ENCODE results near the gene AHDC1.
"Not testable (repeated sequence)": the region's sequence is repeated elsewhere in the genome, so short reads cannot be mapped to it uniquely, and the experiment has no call there.

The AHDC1 gene

DNA sequence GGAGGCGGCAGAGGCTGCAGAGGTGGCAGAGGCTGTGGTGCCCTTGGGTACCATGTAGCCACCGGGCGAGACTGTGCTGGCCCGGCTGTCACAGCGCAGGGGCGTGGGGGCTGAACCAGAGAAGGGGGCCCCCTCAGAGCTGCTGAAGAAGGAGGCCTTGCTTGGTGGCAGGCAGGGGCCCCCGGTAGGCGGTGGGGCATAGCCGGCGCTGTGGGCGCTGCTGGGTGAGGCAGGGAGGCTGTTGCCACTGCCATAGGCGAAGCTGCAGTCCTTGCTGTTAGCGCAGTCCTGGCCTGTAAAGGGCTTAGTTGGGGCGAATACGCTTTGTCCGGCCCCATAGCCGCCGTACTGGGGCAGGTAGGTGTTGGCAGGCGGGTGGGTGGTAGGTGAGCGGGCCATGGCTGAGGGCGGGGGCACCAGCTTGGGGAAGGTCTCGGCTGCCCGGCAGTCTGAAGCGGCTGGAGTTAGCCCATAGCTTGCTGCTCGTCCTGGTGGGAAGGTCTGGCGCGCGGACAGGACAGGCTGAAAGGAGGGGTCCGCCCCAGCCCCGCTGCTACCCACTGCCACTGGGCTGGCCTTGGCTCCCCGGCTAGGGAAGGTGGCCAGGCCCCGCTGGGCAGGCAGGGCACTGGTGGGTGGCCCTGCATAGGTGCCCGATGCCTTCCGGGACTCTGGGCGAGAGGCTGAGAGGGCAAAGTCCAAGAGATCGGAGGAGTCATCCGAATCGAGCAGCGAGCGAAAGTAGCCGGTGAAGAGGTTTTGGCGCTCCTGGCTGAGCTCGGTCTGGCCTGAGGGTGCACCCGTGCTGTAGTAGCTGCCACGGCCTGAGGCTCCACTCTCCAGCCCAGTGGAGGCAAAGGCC, 54.9 kb downstream of the AHDC1 start:
- DNase-seq, result no peak

DNA sequence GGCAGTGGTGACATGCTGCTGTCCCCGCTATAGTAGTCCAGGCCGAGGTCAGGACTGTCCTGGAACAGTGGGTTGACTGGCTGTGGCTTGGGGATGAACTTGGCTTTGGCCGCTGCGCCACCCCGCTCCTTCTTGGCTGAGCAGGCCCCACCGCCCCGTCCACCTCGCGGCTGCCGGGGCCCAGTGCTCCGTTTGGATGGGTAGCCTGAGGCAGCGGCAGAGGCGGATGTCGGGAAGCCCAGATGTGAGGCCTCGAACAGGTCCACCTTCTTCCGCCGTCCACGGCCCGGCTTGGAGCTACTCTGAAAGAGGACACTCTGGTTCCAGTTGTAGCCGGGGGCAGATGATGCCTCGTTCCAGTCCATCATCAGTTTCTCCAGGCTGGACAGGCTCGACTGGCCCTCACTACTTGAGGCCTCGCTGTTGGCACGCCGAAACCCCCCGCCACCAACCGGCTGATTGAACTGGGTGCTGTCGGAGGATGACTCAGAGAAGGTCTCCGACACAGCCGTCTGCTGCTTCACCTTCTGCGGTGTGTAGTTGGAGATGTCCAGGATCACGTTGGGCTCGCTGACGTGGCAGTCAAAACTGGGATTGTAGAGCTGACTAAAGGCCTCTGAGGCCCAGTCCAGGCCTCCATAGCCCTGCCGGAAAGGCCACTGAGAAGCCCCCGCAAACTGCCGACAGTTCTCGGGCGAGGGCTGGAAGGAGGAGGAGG, 55.6 kb downstream of the AHDC1 start:
- no peak for DNase-seq

DNA sequence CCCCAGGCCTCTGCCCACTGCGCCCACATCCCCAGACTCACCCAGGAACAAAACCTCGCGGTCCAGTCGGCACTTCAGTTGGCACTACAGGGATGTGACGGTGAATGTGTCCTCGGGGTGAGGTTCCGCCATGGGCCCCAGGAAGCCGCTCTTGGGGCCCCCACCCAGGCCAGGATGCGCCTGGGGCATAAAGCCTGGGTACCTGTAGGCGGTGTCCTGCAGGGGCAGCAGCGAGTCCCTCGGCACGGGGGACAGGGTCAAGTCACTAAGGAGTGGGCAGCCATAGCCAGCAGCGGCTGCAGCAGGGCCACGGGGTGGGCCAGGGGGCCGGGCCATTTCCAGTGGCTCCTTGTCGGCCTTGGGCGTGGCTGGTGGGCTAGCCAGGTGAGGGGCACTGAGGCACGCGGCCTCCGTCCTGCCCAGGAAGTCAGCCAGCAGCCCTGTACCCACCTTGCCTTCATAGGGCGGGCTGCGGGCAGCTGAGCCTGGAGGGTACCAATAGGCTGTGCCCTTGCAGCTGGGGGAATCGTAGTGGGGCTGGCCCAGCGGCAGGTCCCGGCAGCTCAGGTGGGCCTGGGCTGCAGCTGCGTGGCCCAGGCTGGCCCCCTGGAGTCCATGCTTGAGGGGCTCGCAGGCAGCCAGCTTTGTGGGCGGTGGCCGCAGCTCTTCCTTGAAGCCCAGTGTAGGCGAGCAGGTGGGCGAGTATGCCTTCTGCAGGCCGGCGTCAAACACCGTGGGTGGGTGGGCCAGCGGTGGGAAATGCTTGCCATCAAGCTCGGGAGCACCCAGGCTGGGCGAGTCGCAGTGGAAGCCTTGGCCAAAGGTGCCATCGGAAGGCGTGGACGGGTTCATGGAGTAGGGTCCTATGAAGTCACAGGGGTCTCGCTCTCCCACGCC, 56.5 kb downstream of the AHDC1 start:
- DNase-seq, result no peak

DNA sequence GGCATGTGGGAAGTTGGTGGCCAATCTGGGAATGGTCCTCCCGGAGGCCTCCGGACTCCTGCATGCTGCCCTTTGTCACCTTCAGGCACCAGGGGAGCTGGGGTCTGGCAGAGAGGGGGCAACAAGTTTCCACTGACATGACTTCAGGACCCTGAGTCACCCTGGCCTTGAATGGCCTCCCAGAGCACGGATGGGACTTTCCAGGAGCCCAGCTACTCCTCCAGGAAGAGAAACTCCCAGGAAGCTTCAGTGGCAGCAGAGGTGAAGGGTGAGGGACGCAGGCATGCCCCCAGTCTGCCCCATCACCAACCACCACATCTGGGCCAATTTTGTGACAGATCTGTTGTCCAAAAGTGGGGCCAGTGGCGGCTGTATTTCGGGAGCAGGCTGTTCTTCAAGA, 58.1 kb downstream of the AHDC1 start:
- no peak for DNase-seq

DNA sequence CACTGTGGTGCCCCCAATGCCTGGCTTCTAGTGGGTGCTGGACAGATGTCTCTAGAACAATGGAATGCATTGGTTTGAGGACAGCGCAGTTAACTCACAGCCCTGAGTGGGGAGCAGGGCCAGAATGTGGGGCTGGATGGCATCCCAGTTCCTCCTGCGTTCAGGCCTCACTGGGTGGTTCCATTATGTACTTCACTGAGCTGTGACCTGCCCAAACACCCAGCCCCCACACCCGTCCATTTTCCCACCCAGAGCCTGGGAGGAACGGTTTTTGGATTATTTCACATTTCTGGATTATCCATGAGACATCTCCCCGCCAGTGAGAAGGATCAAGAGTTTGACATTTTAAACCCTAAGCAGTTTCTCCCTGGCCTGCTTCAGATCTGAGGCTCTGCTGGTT, 58.7 kb downstream of the AHDC1 start:
- DNase-seq, result no peak

DNA sequence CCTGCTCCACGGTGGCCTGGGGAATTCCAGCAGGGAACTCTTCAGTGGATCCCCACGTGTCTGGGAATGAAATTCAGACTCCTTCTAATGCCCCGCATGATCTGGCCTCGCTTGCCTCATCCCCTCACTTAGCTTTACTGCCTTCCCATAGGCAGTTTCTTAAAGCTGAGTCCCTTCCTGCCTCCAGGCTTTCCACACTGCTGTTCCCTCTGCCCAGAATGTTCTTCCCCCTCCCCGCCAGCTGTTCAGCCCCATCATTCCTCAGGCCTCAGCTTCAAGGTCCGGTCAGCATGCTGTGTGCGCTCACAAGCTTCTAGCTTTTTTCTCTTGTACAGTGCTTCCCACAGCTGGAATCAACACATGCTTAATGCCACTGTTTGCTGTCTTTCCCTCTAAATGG, 59.1 kb downstream of the AHDC1 start:
- DNase-seq, result no peak

DNA sequence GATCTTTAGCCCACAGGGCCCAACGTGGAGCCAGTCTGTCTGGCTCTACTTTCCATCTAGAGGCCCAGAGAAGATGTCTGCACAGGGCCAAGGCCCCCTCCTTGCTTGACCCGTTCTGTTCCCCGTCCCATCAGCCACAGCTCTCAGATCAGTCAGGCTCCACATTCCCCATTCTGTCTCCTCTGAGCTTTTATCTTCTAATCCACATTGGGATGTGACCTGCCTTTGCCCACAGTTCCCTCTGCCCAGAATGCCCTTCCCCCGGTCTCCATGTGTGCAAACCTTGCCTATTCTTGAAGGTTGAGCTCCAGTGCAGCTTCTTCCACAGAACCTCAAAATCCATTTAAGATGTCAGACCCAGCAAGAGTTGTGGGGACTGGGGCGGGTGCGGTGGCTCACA, 60.7 kb downstream of the AHDC1 start:
- no peak for DNase-seq

DNA sequence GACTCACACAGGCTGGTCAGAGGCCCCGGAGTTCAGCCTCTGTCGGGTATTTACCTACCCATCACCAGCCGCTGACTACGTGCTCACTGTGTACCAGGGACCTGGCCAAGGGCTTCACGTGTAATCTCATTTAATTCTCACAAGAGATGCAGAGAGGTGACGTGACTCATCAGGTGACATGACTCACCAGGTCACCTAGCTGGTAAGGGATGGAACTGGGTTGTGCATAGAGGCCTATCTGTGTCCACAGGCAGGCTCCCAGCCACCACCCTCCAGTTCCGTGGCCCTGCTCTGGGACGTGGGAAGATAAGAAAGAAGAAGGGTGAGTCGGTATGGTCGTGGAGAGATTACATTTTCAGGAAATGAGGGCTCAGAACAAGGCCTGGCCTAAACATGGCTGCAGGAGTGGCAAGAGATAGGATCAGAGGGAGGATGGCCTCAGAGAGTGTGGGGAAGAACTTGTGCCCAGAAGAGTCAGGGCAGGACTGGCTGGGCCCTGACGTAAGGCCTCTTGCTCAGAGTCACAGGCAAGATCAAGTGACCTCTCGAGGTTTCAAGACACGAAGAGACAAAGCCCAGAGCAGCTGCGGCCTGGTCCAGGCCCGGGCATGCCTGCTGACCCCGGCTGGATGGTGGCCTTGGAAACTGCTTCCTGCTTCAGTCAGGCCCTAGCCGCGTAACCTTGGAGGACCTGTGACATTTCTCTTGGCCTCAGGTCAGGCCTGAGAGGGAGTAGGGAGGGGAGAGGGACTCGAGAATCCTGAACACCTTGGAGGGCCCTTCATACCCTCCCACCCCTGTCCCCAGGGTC, 61.3 kb downstream of the AHDC1 start:
- DNase-seq, result no peak

DNA sequence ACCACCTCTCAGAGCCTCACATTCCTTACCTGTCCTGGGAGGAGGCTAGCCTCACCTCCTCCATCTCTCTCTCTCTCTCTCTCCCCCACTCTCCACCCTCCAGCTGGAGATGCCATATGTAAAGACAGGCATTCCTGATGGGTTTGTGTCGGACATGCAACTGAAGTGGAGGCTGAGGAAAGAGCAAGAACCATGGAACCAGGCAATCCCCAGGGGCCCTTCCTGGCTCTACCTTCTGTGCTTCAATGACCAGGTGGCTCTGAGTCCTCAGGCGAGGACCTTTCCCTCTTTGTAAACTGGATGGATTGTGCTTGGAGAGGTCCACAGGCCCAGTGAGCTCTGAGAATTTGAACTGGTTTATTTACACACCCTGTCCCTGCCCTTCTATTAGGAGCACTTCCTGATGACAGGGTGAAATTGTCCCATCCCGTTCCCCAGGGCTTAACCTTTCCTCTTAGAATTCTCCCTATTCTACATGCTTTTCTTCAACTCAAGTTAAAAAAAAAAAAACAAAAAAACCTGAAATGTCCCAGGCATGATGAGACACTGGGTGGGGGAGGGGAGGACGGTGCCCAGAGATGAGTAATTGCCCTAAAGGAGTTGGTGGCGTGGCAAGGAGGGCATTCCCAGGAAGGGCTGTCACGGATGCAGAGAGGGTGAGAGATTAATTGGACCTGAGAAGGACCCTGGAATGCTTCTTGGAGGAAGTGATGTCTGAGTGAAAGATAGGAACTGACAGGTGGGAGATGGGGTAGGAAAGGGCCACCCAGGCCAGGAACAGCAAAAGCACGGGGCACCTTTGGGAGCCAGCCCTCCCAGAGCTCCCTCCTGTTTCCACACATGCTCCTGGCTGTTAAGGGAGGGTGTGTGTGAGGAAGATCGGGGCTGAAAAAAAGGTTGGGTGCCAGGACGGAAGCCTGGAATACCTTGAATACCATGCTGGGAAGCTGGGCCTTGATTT, 63.8 kb downstream of the AHDC1 start:
- no peak for DNase-seq

DNA sequence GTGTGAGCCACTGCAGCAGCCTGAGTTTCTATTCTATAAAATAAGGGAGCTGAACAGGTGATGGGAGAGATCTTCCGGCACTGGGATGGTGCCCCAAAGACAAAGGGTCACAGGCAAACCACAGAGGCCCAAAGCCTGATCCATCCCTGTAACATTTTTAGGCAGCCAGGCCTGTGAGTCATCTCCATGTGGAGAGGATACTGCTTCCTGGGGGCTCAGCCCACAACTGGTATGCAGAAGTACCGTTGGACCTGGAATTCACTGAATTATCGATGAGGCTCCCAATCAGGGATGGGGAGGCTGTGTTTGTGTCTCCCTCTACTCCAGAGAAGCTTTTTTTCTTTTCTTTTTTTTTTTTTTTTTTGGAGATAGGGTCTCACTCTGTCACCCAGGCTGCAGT, 65.2 kb downstream of the AHDC1 start:
- no peak for DNase-seq

DNA sequence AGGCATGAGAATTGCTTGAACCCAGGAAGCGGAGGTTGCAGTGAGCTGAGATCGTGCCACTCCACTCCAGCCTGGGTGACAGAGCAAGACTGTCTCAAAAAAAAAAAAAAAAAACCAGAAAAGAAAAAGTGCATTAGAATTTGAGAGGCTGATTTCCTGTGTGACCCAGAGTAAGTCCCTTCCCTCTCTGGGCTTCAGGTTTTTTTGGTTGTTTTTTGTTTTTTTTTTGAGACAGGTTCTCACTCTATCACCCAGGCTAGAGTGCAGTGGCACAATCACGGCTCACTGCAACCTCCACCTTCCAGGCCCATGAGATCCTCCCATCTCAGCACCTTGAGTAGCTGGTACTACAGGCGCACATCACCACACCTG, 65.7 kb downstream of the AHDC1 start:
- DNase-seq, result not testable (repeated sequence)

DNA sequence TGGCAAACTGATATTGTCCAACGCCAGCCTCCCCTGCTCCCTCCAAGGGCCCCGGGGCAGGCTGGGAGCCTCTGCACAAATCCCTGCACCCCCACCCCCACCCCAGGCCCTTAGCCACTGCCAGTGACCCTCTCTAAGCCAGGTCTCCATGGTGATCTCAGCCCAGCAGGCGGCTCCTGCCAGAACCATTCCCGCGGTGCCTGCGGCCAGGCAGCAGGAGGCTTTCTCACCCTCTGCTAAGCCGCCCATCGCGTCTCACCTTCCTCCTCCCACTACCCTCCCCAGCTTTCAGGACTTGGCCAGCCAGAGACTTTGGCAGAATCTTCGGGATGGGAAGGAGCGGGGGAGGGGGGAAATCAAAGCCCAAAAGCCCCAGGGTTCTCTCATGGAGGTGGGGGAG, 67.2 kb downstream of the AHDC1 start:
- DNase-seq, result no peak

DNA sequence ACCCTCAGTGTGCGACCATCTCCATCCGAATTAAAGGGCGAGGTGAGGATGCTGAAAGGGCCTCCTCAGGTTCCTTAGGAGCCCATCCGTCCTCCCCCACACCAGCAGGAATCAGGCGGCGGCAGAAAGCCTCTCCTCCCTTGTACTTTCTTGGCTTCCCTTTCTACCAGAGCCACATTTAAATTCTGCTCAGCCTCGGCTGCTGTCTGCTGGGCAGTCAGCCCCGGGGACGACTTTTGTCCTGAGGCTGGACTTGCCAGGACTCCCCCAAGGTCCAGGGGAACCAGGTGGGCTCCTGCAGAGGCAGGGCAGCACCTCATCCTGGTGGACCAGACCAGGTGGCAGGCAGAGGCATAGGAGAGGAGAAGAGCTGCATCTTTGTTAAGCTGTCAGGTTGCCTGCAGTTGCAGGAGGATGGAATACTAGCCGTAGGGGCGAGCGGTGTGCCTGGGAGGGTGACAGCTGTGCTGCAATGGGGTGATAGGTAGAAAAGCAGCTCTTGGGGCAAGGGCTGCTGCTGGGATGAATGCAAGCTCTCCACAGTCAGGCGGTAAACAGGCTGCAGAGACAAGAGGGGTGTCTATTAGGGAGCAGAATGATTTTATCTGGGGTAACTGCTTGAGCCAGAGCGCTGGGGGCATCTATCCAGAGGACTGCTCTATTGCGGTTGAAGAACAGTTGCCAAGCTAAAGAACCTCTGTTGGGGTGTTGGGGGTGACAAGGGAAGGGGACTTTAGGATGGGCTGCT, 67.8 kb downstream of the AHDC1 start:
- DNase-seq, result no peak

DNA sequence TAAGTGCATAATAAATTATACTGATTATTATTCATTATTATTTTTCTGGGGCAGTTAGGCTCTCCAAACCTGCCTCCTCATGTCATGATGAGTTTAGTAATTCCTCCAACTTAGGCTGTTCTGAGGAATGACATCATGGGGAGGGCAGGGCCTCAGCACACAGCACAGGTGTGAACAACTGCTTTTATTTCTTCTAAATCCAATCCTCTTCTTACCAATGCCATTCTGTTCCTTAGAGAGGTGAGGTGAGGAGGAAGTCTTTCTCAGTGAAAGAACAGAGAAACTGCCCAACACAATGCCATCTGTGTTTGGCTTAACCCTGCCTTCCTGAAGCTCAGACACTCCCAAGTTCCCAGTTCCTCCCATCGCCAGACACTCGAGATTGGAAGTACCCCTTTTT, 68.6 kb downstream of the AHDC1 start:
- no peak for DNase-seq

DNA sequence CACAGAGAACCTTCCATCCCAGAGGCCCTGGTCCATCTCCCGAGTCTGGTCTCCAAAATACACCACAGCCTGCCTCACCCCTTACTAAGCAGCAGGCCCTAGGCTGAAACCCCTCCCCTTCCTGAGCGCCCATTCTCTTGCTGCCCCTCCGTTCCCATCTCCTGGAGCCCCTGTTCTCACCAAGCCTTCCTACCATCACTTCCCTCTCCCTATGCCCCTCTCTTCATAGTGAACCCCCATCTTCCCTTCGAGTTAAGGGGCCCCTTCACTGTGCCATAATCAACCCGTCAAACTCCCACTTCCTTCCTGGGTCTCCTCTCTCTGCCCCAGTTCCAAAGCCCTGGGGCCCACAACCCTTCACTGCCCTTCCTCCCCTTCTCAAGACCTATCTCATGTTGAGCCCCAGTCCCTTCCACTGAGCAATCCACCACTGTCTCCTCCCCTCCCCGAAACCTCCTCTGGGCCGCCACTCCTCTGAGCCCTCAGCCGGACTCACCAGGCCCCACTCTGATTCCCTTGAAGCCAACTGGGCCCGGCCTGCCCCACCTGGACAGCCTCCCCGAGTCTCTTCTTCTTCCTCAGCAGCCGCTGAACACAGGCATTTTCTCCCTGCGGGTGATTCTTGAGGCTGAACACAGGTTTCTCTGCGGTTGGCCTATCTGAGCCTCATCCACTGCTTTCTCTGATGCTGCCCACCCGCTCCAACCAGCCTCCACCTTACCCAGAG, 71.8 kb downstream of the AHDC1 start:
- no peak for DNase-seq

DNA sequence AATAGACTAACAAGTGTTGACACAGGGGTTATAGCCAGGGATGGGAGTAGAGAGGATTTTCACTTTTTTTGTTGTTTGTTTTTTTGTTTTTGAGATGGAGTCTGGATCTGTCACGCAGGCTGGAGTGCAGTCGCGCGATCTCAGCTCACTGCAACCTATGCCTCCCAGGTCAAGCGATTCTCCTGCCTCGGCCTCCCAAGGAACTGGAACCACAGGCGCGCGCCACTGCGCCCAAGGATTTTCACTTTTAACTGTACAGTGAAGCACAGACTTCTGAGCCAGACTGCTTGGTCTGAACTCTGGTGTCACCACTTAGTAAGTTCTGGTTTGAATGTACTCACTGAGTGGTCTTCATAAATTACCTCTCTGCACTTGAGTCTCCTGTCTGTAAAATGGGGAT, 73.8 kb downstream of the AHDC1 start:
- no peak for DNase-seq

DNA sequence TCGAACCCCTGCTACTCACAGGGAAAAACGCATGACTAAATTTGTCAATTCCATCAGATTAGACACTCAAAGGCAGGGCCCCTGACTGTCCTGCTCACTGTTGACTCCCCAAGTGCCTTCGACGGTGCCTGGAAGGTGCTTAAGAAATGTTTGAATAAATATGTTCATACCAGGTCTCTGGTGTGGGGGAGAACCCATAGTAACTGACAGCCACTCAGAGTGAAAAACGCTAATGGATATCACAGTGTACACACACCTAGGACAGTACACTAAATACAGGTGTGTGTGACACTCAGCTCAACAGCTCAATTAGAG, 74.3 kb downstream of the AHDC1 start:
- no peak for DNase-seq

DNA sequence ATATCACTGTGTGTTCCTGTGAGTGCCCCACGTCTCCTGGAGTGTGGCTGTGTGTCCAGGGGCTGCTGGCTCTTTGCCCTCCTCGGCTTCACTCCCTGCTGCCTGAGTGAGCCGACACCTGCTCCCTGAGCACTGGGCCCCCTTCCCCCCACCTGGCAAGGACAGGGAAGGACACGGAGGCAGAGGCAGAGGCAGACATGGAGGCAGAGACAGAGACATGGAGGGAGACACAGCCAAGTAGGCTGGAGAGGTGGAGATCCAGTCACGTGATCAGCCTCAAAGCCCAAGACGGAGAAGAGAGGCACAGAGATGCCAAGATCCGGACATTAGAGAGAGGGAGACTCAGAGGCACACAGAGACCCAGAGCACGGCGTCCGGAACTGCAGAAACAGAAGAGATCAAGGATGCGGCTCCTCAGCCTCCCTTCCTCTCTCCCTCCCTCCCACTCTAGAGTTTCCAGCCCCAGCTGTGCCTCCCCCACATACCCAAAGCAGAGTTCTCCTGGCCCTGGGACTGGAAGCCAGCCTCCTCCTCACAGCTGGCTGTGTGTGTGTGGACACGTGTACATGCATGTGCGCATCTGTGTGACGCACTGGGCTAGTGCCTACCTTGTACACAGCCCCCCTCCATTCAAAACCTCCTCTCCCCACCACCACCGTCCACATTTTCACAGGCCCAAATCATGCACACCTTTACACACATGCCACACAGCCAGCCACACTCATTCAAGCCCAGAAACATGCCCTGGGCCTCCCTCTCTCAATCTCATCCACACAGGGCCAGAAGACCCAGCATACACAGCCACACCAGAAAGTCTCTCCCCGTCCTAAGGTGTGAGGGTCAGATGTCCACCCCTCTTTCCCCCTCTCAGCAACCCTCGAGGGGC, 74.9 kb downstream of the AHDC1 start:
- DNase-seq, result no peak
